Inferior parietal cortex (tissue), 1 donor: ENCODE results near the gene RPS6KA2.
"Not testable (repeated sequence)": the region's sequence is repeated elsewhere in the genome, so short reads cannot be mapped to it uniquely, and the experiment has no call there.

Experiments used
- DNase-seq: peaks from one replicate; pipeline ENCODE4 v3.0.0-alpha.2; 2016; ENCODE audit errors: extremely low spot score

Gene RPS6KA2

DNA sequence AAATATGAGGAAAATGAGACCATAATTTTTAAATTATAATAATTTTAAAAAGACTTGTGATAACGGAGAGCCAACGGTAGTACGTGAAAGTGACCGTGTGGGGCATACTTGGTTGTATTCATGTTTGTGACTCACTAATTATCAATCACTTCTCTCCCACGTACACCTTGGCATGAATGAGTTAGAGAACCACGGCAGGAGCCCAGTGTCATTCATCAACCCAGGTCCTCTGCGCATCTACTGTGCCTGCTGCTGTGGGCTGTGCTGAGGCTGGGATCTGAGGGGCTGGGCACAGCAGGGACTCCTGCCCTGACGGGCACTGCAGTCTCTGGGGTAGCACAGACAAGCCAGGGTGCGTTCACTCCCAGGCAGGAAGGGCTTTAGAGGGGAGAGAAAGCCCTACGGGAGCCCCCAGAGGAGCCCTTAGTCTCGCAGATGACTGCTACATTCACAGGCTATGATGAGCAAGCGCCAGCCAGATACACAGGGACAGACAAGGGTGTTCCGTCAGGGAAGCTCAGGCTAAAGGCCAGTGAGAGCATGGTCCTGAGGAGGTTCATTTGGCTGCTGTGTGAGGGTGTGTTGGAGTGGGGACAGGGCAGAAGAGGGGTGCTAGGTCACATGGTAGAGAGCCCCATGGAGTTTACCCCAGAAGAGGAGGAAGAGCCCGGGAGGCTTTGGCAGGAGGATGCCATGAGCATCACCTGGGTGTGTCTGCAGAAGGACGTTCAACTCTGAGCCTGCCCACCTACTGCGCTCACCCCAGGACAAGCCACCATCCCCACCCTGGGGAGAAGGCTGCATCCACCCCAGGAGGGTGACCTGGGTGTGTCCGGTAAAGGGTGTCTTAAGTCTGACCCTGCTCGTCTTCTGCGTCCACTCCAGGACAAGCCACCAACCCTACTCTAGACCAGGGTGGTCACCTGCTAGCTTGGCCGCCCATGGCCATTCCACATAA lies 8.2 kb upstream of the RPS6KA2 start:
- no peak for DNase-seq

DNA sequence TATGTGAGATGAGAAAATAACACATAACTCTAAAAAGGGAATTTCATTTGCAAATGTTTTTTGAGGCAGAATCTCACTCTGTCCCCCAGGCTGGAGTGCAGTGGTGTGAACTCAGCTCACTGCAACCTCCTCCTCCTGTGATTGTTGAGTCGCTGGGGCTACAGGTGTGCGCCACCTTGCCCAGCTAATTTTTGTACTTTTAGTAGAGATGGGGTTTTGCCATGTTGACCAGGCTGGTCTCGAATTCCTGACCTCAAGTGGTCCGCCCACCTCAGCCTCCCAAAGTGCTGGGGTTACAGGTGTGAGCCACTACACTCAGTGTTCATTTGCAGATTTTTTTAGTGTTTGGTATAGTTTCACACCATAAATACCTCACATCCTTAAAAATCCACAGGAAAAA lies 7.5 kb upstream of the RPS6KA2 start:
- DNase-seq = not testable (repeated sequence)

DNA sequence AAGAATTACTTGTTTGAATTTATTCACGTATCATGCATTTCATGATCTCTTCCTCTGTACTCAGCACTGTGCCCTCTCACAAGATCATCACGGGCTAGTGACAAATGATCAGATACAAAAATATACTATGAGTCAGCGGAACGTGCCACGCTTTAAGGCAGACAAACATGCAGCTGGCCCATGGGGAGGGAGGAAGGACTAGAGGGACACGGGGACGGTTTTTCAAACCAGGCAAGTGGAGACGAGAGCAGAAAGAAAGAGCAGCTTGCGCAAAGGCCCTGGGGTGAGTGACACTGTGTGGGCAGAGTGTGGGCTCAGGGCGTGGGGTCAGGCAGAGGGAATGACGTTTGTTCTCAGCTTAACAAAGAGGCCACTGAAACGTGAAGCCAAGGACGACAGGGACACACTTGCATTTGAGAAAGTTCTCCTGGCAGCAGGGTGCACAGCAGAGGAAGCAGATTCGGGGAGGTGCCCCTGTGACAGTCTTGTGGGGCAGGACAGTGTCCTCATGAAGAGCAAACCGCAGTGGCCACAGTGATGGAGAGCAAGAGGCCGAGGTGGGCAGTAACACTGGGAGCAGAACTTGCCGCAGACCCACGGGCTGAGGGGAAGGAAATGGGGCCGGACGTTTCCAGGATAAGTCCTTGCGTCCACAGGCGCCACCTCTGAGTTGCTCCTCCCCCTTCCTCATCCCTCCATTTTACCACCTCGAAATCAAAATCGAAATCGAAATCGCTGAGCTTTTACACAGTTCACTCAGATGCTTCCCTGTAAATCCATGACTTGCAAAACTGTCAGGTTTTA lies 6.9 kb upstream of the RPS6KA2 start:
- DNase-seq = no peak

DNA sequence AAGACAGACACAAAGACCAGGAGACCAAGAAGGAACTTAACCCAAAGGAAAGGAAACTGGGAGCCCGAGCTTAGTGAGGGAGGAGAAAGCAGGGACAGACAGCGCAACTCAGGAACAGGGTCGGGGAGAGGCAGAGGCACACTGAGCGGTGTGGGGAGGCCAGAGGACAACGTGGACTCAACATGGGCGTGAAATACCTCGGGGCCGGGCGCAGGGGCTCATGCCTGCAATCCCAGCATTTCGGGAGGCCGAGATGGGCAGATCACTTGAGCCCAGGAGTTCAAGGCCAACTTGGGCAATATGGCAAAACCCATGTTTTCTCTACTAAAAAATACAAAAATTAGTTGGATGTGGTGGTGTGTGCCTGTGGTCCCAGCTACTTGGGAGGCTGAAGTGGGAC lies 5.7 kb upstream of the RPS6KA2 start:
- no peak for DNase-seq

DNA sequence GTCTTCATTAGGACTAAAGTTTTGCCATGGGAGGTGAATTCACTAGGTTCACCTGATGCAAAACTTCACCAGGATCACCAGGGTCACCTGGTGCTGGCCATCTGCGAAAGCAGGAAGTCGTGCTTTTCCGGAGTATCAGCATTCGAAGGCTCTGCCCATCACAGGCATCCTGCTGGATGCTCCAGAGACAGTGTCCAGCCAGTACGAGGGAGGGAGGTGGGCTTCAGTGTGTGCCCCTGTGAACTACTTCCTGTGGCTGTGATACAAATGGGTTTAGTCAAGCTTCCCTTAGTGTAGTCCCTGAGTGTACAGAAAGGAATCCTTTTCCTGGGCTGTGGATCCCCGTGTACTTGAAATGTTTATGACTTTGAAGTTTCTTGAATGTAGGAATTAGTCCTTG lies 3.4 kb upstream of the RPS6KA2 start:
- DNase-seq = no peak

DNA sequence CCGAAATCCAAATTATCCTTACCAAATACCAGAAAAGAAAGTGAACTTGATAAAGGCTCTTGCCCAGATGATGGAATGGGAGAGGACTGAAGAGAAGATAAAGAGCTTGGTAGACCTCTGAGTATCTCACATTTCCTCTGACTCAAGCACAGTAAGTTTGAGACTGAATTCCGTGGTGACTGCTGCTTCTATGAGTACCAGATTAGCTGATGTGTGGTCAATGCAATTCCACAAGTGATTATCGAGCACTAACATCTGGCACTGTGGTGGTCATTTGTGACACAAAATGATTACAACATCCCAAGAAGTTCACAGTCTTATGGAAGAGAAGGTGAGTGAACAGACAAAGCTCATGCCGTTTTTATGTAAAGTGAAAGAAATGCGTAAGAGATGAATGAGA lies 2.6 kb upstream of the RPS6KA2 start:
- no peak for DNase-seq

DNA sequence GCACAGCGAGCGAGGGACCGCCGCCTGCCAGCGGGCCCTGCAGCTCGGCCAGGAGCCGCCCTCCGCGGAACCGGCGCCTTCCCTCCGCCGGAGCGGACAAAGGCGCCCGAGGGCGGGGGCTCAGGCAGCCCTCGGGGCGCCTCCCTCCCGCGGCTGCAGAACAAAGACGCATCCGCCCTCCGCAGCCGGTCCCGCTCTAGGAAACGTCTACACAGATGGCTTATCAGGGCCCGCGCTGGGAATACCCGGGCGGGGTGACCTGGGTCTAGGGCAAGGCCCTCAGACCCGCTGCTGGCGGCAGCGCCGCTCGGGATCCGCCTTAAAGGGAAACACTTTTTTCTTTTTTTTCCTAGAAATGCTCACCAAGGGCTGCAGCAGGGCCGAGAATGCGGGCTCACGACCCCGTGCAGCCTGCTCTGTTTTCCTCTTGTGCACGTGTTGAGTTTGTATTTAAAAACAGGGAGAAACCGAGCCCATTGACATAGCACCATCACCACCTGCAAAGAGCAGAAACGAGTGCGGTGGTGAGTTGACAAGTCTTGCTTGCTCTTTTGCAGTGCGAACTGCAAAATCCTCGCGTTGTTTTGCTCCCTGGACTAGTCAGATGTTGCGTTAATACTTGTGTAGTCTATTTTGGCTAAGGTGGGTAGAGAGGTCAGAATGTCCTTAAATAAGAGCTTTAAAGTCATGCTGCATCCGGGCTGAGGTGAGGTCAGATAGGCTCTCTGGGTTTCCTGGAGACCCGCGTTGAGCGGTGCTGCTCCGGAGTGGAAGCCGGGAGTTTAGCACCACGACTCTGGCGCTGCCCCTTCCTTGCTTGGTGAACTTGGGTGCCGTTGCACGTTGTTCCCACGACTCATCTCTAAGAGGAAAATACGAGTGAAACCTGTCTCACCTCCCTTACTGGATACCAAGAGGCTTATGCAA lies 1.1 kb upstream of the RPS6KA2 start:
- no peak for DNase-seq

DNA sequence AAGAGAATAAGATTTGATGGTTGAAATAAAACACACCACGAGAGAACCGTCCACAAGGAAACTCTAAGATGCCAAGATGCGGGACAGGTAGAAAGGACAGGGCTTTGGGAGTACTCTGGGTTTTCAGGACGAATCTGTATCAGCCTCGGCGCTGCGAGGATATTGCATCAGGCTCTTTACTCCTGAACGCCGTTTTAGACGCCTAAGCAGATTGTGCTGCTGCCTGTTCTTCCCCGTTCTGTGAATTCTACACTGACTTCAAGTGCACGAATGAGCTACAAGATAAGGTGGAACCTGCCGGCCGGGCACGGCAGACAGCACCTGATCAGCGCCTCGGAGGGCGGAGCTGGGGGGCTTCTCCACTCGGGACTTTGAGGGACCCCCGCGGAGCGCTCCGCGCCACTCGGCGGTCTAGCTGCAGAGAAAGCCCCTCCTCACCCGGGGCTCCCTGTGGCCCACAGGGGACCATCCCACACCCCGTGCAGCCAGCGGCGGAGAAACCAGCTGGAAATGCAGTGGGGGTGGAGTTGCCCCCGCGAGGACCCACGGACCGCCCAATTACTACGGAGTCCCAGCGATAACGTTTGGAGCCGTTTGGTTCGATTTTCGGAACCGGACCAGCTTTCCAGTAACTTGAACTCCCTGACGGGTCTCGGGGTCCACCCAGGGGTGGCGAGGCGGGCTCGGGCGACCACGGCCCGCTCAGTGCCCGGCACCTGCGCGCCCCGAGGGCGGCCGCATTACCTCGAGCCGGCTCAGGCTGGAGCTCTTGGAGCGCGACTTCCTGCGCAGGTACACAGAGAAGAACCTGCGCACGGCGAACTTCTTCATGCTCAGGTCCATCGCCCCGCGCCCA lies 646 bp downstream of the RPS6KA2 start:
- peak; percentile 29 for DNase-seq

DNA sequence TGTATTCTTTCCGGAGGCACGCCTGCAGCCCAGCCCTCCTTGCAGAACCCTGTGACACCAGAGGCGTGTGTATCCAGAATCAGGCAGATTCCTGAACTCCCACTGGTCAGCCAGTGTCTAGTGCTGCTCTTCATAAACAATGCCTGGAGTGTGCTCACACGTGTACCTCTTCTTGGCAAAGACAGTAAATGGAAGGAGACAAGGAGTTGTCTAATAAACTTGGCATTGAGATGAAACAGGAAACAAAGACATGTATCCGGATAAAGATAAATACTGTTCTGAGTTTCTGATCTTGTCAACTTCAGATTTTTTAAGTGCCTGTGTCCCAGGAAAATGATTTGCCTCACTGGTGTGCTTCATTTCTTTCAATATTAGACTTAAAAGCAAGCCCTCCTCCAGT lies 1.7 kb downstream of the RPS6KA2 start:
- DNase-seq = no peak

DNA sequence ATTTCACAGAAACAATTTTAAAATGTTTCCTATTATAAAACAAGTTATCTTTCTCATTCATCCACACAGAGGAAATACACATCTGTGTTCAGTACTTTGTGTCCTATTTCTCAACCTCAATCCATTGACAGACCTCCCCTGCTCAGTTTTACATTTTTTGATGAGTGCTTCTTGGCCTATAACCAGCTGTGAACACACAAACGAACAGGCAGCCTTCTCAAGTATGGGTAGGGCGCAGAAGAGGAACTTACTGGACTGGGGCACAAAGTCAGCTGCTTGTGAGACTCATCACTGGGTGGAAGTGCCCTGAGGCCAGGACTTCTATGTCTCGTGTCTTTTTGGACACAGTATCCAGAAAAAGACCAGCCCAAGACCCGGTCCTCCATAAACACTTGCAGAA lies 2.8 kb downstream of the RPS6KA2 start:
- no peak for DNase-seq

DNA sequence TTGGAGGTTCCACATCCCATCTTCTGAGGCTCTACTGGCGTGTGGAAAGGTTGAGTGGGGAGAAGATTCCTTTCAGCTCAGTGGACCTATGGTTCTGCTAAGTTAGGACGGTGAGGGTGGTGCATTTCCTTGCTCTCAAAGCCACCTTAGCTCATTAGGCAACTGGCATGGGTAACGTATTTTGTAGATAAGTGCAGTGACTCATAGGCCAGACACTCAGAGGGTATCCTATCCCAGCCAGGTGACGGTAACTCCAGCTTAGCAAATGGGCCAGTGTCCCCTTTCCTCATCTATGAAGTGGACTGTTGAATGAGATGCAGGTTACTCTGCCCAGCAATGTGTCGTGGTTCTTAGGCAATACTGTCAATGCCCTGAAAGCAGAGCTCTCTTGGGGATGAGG lies 3.7 kb downstream of the RPS6KA2 start:
- no peak for DNase-seq

DNA sequence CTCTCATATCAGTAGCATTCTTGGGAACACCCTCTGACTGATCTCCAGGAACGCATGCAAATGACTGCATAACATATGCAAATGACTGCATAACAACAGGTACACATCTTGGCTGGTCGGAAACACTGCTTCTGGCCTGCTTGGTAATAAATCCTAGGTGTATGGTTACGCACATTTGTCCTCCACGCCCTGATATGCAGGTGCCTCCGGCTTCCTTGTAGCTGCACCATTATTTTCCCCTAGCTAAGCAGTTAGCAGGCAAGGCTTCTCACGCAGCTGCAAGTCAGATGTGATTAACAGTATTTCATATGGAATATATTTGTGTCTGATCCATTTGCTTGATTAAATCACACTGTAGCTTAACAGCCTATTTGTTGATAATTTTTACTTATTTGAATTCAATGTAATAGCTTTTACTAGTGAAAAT lies 5.9 kb downstream of the RPS6KA2 start:
- DNase-seq = no peak

DNA sequence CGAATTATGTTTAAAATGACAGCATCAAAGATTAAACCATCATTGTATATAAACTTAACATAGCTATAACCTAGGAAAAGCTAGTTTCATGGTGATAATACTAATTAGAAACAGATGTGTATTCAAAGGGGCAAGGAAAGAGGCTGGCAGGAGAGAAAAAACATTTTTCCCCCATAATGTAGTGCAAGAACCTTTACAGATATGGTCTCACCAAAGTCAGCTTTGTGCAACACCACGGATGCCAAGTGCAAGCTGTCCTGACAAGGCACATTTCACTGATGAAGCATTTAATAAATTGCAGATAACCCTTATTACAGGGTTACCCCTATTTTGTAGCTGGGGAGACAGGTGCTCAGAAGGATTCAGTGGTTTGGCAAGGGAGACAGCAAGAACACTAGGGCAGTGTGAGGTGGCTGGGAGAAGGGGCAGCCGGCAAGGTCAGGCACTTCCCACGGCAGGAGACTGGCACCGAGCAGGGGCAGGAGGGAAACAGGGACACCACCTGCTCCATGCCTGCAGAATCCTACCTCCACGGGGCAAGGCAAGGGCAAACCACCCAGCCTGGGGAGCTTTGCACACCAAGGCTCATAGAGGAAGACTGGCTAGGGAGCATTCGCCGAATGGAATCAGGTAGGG lies 6.5 kb downstream of the RPS6KA2 start:
- no peak for DNase-seq

DNA sequence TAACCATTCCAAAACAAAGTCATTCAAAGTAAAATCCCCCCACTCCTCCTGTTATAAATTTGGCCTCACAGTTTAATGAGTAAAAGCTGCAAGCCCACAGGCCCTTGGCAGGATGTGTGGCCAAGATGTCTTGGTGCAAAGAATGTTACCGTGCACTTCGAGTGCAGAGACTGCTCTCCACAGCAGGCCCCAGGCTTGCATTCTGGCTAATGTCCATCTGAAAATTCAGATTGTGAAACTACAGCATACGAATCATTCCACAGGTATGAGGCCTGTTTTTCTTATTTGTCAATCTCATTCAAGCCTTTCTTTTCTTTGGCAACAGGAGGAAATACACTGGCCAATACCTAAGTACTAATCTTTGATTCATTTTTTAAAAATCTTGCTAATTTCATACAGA lies 7.1 kb downstream of the RPS6KA2 start:
- no peak for DNase-seq

DNA sequence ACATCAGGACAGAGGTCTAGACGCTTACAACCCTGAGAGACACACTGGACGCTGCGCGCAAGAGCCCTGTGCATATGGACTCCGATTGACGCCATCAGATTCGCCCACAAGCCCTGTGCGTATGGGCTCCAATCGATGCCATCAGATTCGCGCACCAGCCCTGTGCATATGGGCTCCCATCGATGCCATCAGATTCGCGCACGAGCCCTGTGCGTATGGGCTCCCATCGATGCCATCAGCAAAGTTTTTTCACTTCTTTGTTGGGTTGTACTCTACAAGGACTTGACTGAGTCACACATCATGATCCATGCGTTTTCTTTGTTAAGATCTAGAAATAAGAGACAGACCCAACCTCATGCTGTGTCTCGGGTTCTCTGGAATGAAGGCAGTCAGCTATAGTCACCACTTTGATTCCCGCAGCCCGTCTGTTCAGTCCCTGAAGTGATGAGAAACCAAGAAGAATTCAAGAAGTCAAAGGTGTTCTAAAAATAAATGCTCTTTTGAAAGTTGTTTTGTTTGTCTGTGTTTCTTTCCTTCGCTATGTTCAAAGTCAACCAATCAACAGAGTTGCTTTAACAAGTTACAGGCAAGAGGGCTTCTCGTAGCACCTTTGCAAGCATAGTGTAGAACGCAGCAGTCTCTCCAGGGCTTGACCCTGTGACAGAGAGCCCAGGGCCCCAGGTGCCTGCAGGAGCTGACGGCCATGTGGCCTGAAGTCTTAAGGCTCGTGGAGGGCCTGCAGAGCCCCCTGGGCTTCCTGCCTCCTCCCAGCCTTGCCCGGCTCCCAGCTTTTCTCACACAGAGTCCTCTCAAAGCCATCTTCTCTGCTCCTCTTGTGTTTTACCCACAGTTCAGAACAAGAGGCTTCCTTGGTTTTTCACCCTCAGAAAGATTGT lies 7.9 kb downstream of the RPS6KA2 start:
- no peak for DNase-seq

DNA sequence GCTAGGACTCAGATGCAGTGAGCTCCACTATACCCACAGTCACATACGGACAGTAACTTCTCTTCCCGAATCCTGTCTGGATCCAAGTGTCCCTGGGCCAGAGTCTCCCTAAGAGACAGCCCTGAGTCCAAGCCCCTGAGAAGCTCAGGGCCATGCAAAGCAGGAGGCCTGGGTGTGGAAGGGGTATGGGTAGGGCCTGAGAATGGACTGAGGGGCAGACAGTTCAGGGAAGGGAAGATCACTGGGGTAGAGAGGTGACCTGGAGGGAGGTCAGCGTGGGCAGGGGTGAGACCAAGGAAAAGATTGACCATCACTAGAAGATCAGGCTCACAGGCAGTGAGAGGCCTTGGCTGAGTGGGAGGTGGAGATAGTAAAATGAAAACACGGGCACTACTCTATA lies 8.8 kb downstream of the RPS6KA2 start:
- DNase-seq = no peak

DNA sequence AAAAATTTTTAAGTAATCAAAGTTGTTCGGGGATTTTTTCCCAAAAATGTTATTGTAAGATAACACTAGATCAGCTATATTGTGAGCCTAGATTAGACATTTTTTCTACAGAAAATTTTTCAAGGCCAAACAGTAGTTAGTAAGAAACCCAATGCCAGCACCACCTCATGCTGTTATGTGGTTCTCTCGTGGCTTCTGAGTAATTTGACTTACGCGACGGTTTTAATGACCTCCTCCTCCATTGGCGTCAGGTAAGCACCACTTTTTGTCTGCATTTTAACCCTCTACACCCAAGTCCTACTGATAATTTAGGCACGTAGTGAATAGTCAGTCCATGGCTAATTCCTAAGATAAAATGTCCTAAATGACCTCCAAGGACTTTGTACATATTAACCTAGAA lies 9.7 kb downstream of the RPS6KA2 start:
- no peak for DNase-seq

DNA sequence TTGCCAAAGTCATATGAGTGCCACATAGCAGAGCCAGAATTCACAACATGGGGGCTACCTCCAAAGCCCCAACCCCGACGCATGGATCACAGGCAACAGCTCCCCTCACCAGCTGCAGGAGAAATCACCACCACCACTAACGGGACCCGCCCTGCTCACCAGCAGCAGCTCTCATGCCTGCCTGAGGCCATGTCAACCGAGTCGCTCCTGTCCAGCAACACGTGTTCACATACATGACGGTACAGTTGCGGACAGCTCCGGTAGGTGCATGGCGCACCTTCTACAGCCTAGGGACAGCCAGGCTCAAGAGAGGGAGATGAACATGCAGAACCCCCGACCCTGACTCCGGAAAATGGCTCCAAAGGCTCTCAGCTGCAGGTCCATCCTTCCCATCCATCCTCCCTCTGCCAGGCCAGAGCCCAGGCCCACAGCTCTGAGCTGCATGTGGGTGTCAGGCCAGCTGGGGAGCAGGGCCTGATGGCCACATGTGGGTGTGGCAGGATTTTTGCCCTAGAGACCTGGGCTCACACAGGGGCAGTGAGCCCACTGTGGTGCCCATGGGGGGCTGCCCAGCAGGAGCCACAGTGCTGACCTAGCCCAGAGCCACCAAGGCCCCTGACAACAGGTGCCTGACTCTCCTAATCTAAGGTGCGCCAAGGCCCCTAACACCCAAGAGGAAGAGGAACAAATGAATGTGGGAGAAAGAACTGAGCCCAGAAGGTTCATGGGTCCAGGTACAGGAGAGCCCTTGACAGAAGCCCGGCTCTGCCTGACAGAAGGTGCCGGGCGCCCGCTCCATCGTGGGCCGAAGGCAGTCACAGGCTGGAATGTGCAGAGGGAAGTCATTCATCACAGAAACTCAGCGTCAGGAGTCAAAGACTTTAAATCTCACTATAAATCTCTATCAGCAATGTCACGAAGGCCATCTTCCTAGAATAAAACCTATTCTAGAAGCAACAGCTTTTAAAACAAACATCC lies 10.5 kb downstream of the RPS6KA2 start:
- no peak for DNase-seq
